Measurements from ENCODE around the gene CIT. TPM values are rescaled to one million over a fixed set of nuclear protein-coding genes. Genes with fewer than 3 reads are reported as not detected.

The CIT gene
- total RNA-seq, 1 experiment from 2014 or later: 20.9 TPM

GRCh38 chr12:119691202-119691810, 185.8 kb downstream of the CIT start:
- in situ Hi-C loops (cut with HindIII; ENCODE audit: low pct_unique_long_range_greater_than_20kb, low sequenced_read_pairs): no loop called here
- DNase-seq (ENCODE audit: low read depth): no peak

- DNase-seq (ENCODE audit: low read depth): no peak
- in situ Hi-C loops (cut with HindIII; ENCODE audit: low pct_unique_long_range_greater_than_20kb, low sequenced_read_pairs): no loop called here
These were observed 187.1 kb downstream of the CIT start for GRCh38 chr12:119689935-119690500.

DNA sequence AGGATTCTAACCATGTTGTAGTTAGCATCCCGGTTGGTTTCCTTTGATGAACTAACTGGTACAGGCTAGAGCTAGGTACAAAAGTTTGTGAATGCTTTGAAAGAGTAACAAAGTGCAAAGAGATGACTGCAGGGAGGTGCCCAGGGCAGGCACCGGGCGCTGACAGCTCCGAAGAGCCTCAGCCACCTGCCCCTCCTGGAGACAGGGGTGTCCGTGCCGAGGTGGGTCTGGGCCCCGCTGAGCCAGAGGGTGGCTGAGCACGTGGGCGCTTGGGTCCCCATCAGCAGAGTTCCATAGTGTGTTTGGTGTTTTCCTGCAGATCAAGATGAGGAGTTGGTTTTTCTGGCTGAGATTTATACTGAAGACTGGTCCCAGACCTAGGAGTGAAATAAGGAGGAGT, 189.2 kb downstream of the CIT start:
- in situ Hi-C loops (cut with HindIII; ENCODE audit: low pct_unique_long_range_greater_than_20kb, low sequenced_read_pairs): no loop called here
- no peak for DNase-seq (ENCODE audit: low read depth)

- in situ Hi-C loops (cut with HindIII; ENCODE audit: low pct_unique_long_range_greater_than_20kb, low sequenced_read_pairs): no loop called here
- no peak for DNase-seq (ENCODE audit: low read depth)
These were observed 189.7 kb downstream of the CIT start for GRCh38 chr12:119687406-119687805.

GRCh38 chr12:119686776-119687175, 190.3 kb downstream of the CIT start:
- no peak for DNase-seq (ENCODE audit: low read depth)
- in situ Hi-C loops (cut with HindIII; ENCODE audit: low pct_unique_long_range_greater_than_20kb, low sequenced_read_pairs): no loop called here

- no peak for DNase-seq (ENCODE audit: low read depth)
- in situ Hi-C loops (cut with HindIII; ENCODE audit: low pct_unique_long_range_greater_than_20kb, low sequenced_read_pairs): no loop called here
These were observed 190.8 kb downstream of the CIT start for GRCh38 chr12:119686355-119686754.

GRCh38 chr12:119685375-119685774, 191.7 kb downstream of the CIT start:
- no peak for DNase-seq (ENCODE audit: low read depth)
- in situ Hi-C loops (cut with HindIII; ENCODE audit: low pct_unique_long_range_greater_than_20kb, low sequenced_read_pairs): no loop called here

GRCh38 chr12:119684711-119685369, 192.3 kb downstream of the CIT start:
- DNase-seq (ENCODE audit: low read depth): peak; percentile 65
- in situ Hi-C loops (cut with HindIII; ENCODE audit: low pct_unique_long_range_greater_than_20kb, low sequenced_read_pairs): no loop called here

DNA sequence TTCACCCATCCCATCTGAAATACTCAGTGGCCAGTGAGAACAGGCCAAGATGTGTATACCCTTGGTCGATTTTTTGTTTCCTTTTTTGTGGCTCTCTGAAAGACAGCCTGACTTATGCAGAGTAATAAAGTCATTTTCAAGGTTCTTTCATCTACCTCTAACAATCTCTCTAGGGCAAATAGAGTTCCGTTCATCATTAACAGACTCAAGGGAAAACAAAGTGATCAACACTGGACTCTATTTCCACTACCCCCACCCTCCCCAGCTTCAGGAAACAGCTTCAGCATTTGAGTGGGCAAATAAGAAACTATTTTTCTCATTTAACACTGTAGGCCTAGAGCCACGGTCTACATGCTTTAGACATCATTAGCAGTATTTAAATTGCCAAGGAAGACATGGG, 193.3 kb downstream of the CIT start:
- peak; percentile 66 for DNase-seq (ENCODE audit: low read depth)
- in situ Hi-C loops (cut with HindIII; ENCODE audit: low pct_unique_long_range_greater_than_20kb, low sequenced_read_pairs): no loop called here

GRCh38 chr12:119683413-119683812, 193.7 kb downstream of the CIT start:
- in situ Hi-C loops (cut with HindIII; ENCODE audit: low pct_unique_long_range_greater_than_20kb, low sequenced_read_pairs): no loop called here
- DNase-seq (ENCODE audit: low read depth): no peak

GRCh38 chr12:119682639-119683252, 194.4 kb downstream of the CIT start:
- in situ Hi-C loops (cut with HindIII; ENCODE audit: low pct_unique_long_range_greater_than_20kb, low sequenced_read_pairs): no loop called here

DNA sequence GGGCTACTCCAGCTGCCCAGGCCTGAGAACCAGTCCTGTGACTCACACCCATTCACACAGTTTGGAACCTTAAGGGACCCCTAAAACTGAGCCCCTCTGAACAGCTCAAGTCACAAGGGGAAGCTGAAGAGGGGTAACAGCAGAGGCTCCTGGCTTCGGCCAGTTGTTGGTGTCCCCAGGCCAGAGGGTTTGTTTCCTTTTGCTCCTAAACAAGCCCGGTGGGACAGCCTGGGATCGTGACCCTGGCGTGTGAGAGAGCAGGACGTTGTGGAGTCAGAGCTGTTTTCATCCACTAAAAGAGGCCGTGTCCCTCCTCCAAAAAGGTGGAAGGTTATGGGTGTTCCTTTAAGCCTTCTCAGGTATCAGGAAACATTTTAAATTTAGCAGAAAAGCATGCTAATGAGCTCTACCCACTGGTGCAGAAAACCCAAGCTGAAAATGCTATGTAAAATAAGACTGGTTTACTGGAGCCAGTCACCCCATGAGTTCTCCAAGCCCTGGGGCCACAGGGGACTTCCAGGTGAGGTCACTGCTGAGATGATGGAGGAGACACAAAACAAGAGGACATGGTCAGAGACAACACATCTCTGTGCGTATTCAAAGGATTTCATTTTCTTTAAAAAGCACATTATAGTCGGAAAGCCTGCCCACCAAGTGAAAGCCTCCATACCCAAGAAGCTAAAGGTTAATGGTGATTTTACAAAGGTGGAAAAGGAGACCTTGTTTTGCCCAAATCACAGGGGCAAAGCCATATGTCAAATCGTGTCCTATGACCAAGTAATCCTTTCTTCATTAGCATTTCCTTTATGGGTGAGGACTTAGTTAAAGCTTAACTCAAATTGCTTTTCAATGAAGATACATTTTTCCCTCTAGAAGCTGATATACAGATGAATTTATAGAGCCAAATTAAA, 195.1 kb downstream of the CIT start:
- in situ Hi-C loops (cut with HindIII; ENCODE audit: low pct_unique_long_range_greater_than_20kb, low sequenced_read_pairs): no loop called here
- peak; percentile 92 for DNase-seq (ENCODE audit: low read depth)

More at GRCh38 chr12:119682639-119683252, 194.4 kb downstream of the CIT start:
- DNase-seq (ENCODE audit: low read depth): no peak

DNA sequence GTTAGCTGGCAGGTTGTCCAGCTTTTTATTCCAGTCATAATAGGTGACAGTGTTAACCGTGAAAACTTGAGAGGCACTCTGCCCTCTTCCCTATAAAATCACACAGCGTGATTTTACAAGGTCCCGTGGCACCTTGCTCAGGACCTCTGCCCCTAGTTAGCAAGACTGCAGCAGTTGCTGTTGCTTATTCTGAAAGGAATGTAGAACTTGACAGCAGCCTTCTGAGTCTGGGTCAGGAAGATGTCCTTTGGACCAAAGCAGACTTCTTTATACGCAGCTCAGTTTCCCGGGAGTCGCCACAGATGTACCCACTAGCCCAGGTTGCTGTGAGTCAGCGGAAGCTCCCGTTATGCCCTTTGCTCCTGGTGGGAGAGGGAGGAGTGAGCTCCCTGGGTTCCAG, 196.0 kb downstream of the CIT start:
- peak; percentile 81 for DNase-seq (ENCODE audit: low read depth)
- in situ Hi-C loops (cut with HindIII; ENCODE audit: low pct_unique_long_range_greater_than_20kb, low sequenced_read_pairs): no loop called here

- in situ Hi-C loops (cut with HindIII; ENCODE audit: low pct_unique_long_range_greater_than_20kb, low sequenced_read_pairs): no loop called here
- DNase-seq (ENCODE audit: low read depth): no peak
These were observed 197.6 kb downstream of the CIT start for GRCh38 chr12:119679490-119679889.

DNA sequence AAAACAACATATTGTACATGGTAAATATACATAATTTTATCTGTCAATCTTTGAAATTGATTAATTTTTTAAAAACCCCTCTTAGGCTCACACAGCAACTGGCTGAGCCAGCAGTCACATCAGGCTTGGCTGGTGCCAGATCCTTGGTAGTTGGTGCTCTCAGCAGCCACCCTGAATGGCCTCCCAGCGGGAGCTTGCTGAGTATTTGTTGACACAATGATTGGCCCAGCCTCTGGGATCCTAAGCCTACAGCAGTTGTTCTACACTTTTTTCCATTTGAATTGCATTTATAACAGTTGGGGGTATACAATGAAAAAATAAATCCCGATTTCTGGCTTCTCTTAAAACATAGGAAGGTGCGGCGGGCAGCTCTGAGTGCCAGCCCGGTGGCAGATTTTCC, 198.0 kb downstream of the CIT start:
- no peak for DNase-seq (ENCODE audit: low read depth)
- in situ Hi-C loops (cut with HindIII; ENCODE audit: low pct_unique_long_range_greater_than_20kb, low sequenced_read_pairs): no loop called here

DNA sequence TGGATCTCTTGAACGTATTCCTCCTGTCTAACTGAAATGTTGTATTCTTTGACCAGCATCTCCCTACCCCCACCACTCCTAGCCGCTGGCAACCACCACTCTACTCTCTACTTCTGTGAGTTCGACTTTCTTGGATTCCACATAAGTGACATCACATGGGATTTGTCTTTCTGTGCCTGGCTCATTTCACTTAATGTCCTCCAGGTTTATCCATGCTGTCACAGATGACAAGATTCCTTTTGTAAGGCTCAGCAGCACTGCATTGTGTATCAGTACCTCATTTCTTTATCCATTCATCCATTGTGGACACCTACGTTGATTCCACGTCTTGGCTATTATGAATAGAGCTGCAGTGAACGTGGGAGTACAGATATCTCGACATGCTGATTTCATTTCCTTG, 198.7 kb downstream of the CIT start:
- DNase-seq (ENCODE audit: low read depth): peak; percentile 39
- in situ Hi-C loops (cut with HindIII; ENCODE audit: low pct_unique_long_range_greater_than_20kb, low sequenced_read_pairs): no loop called here

- DNase-seq (ENCODE audit: low read depth): no peak
- in situ Hi-C loops (cut with HindIII; ENCODE audit: low pct_unique_long_range_greater_than_20kb, low sequenced_read_pairs): no loop called here
These were observed 200.5 kb downstream of the CIT start for GRCh38 chr12:119676573-119676972.

- in situ Hi-C loops (cut with HindIII; ENCODE audit: low pct_unique_long_range_greater_than_20kb, low sequenced_read_pairs): no loop called here
- DNase-seq (ENCODE audit: low read depth): no peak
These were observed 201.1 kb downstream of the CIT start for GRCh38 chr12:119676022-119676421.
